Natural killer cell (primary cell): ENCODE results near the gene CDC42EP1. TPM values are rescaled to one million over a fixed set of nuclear protein-coding genes. Genes with fewer than 3 reads are reported as not detected.

Experiments used
- ATAC-seq, 3 donors: fragments of 150-1000 bp in 2 of 3; fragments of 200-7000 bp in 1 of 3; cut with Tn5 transposase; 1 replicate in 1 of 3; 2 replicates in 2 of 3; pipeline ENCODE4 v1.10.0; 2021; ENCODE audit warnings: mild to moderate bottlenecking in 2 of 3, moderate library complexity in 2 of 3
- DNase-seq, 2 donors: peaks; one replicate each; pipeline versions ENCODE4 v3.0.0 to v3.0.0-alpha.2; 2013 to 2021; ENCODE audit warnings: mixed read lengths in 1 of 2
- H3K27ac ChIP-seq: one replicate; pipeline ENCODE4 v1.5.1; 2013; ENCODE audit warnings: mild to moderate bottlenecking, low read length
- H3K27me3 ChIP-seq: one replicate; pipeline ENCODE4 v1.6.1; 2013; ENCODE audit warnings: low read length; ENCODE audit not compliant: control insufficient read depth, insufficient read depth
- H3K36me3 ChIP-seq: one replicate; pipeline ENCODE4 v1.6.1; 2013; ENCODE audit warnings: low read length; ENCODE audit not compliant: control insufficient read depth, insufficient read depth
- H3K4me1 ChIP-seq: one replicate; pipeline ENCODE4 v1.6.1; 2013; ENCODE audit warnings: low read length; ENCODE audit not compliant: control insufficient read depth, insufficient read depth
- H3K4me3 ChIP-seq: one replicate; pipeline ENCODE4 v1.5.1; 2013; ENCODE audit warnings: low read length
- H3K9me3 ChIP-seq: one replicate; pipeline ENCODE4 v1.6.1; 2013; ENCODE audit warnings: low read length; ENCODE audit not compliant: control insufficient read depth, insufficient read depth
- H3K27ac Mint-ChIP-seq, 2 donors: one replicate each; pipeline ENCODE4 v1.8.0; 2022; ENCODE audit warnings: mild to moderate bottlenecking in 2 of 2, mixed read lengths in 2 of 2, moderate library complexity in 1 of 2
- H3K27me3 Mint-ChIP-seq, 2 donors: one replicate each; pipeline ENCODE4 v1.8.0; 2022; ENCODE audit warnings: low read depth in 2 of 2, mixed read lengths in 2 of 2
- H3K36me3 Mint-ChIP-seq: one replicate; pipeline ENCODE4 v1.8.0; 2022; ENCODE audit warnings: mixed read lengths
- H3K4me1 Mint-ChIP-seq, 2 donors: one replicate each; pipeline ENCODE4 v1.8.0; 2022; ENCODE audit warnings: mixed read lengths in 2 of 2
- H3K4me3 Mint-ChIP-seq: one replicate; pipeline ENCODE4 v1.8.0; 2022; ENCODE audit warnings: mild to moderate bottlenecking, moderate library complexity, mixed read lengths
- H3K9me3 Mint-ChIP-seq, 2 donors: one replicate each; pipeline ENCODE4 v1.8.0; 2022; ENCODE audit warnings: mixed read lengths in 2 of 2
- WGBS: methylation state at CpG from one replicate; pipeline ENCODE4 v1.1.7; 2013; ENCODE audit warnings: missing lambda C conversion rate; ENCODE audit not compliant: insufficient coverage; 5-methylcytosine and 5-hydroxymethylcytosine counted together
- intact Hi-C: fragments of 100-400 bp; cut with micrococcal nuclease; formaldehyde crosslinking; loops from one replicate; pipeline ENCODE4 v1.14.2; 2022
- total RNA-seq, 4 donors: library from RNA; stranded (reverse); fragments of 120-200 nt in 1 of 4; gene quantifications; one replicate each; pipeline versions ENCODE4 v1.2.3 to v1.2.4, GENCODE V29; 2013 to 2022
- TF ChIP-seq, protein P1 (sequence below): fragments of 200-600 bp; IDR thresholded peaks from one replicate; pipeline ENCODE4 v1.8.0; 2022; ENCODE audit warnings: antibody characterized with exemption

CDC42EP1 gene
- total RNA-seq, 3 donors from 2014 or later (not counting 1 experiment from before 2014, with no cell fraction given): 0.27 to 0.78 TPM; not detected in 1

DNA sequence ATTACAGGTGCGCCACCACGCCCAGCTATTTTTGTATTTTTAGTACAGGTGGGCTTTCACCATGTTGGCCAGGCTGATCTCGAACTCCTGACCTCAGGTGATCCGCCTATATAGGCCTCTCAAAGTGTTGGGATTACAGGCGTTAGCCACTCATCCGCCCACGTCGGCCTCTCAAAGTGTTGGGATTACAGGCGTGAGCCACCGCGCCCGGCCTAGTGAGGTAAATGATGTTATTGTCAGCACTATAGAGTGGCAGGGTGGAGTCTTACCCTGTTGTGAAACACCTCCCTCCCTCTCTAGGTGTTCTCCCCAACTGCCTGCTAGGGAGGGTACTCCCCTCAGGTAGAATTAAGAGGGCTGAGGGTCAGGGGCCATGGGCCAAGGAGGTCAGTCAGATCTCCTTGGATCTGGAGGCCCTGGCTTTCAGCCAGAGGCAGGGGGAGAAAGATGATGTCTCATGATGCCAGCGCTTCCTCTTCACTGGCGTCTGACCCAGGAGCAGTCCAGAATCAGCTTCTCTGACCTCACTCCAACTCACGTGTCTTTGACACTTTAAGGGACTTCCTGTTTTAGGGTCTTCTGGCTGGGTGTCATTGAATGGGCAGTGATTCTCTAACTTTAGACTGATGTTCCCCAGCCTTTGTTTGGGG is 50.3 kb downstream of the CDC42EP1 start:
- H3K4me1 Mint-ChIP-seq: peaks cover 28 to 52% of the 10 kb centered on the region in 2 donors
- no peaks in the 10 kb centered on the region for H3K27me3 Mint-ChIP-seq
- Histone ChIP-seq H3K36me3 (peaks cover 3% of the 10 kb centered on the region), H3K27ac (no peak overlapping the region), H3K9me3 (no peaks in the 10 kb centered on the region), H3K4me3 (no peak overlapping the region), H3K4me1 (peaks cover 44% of the 10 kb centered on the region), H3K27me3 (no peaks in the 10 kb centered on the region)
- H3K36me3 Mint-ChIP-seq: no peaks in the 10 kb centered on the region
- peak overlapping the region; percentile 98 for H3K4me3 Mint-ChIP-seq
- no peak for DNase-seq
- WGBS: 95% methylated on average over 6 of the region's 15 CpGs
- no peak for ATAC-seq
- no peaks in the 10 kb centered on the region for H3K9me3 Mint-ChIP-seq
- intact Hi-C loops: no loop called here
- peak overlapping the region; percentile 58 to 94 for H3K27ac Mint-ChIP-seq
- TF ChIP-seq, protein P1, sequence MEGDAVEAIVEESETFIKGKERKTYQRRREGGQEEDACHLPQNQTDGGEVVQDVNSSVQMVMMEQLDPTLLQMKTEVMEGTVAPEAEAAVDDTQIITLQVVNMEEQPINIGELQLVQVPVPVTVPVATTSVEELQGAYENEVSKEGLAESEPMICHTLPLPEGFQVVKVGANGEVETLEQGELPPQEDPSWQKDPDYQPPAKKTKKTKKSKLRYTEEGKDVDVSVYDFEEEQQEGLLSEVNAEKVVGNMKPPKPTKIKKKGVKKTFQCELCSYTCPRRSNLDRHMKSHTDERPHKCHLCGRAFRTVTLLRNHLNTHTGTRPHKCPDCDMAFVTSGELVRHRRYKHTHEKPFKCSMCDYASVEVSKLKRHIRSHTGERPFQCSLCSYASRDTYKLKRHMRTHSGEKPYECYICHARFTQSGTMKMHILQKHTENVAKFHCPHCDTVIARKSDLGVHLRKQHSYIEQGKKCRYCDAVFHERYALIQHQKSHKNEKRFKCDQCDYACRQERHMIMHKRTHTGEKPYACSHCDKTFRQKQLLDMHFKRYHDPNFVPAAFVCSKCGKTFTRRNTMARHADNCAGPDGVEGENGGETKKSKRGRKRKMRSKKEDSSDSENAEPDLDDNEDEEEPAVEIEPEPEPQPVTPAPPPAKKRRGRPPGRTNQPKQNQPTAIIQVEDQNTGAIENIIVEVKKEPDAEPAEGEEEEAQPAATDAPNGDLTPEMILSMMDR: no peak

GRCh38 chr22:37611207-37611606 is 50.9 kb downstream of the CDC42EP1 start:
- TF ChIP-seq, protein P1: no peak
- peaks cover 5% of the 10 kb centered on the region for H3K36me3 ChIP-seq
- H3K27ac Mint-ChIP-seq: peak overlapping the region; percentile 14 to 58
- H3K9me3 Mint-ChIP-seq: no peaks in the 10 kb centered on the region
- H3K4me1 ChIP-seq: peaks cover 41% of the 10 kb centered on the region
- H3K36me3 Mint-ChIP-seq: no peaks in the 10 kb centered on the region
- intact Hi-C loops: no loop called here
- H3K4me1 Mint-ChIP-seq: peaks cover 24 to 48% of the 10 kb centered on the region in 2 donors
- H3K27me3 Mint-ChIP-seq: no peaks in the 10 kb centered on the region
- H3K4me3 ChIP-seq: no peak overlapping the region
- no peak for ATAC-seq
- no peak for DNase-seq
- no peaks in the 10 kb centered on the region for H3K9me3 ChIP-seq
- 98% methylated on average over 6 of the region's 6 CpGs for WGBS
- H3K27ac ChIP-seq: no peak overlapping the region
- H3K4me3 Mint-ChIP-seq: peak overlapping the region; percentile 10
- H3K27me3 ChIP-seq: no peaks in the 10 kb centered on the region

- intact Hi-C loops: no loop called here
- DNase-seq (no peak), ATAC-seq (no peak)
- no peaks in the 10 kb centered on the region for H3K36me3 Mint-ChIP-seq
- TF ChIP-seq, protein P1: no peak
- no peaks in the 10 kb centered on the region for H3K4me1 ChIP-seq
- H3K27ac Mint-ChIP-seq: no peak overlapping the region
- no peaks in the 10 kb centered on the region for H3K27me3 Mint-ChIP-seq
- no peaks in the 10 kb centered on the region for H3K9me3 Mint-ChIP-seq
- peaks cover 29% of the 10 kb centered on the region for H3K36me3 ChIP-seq
- H3K27me3 ChIP-seq: no peaks in the 10 kb centered on the region
- H3K27ac ChIP-seq: no peak overlapping the region
- H3K4me3 Mint-ChIP-seq: no peak overlapping the region
- peaks cover 0 to 16% of the 10 kb centered on the region in 2 donors for H3K4me1 Mint-ChIP-seq
- H3K4me3 ChIP-seq: no peak overlapping the region
- no peaks in the 10 kb centered on the region for H3K9me3 ChIP-seq
- WGBS: 94% methylated on average over 27 of the region's 27 CpGs
These were observed 56.2 kb downstream of the CDC42EP1 start for GRCh38 chr22:37616201-37617083.
